ENCODE measurements around the gene VEGFA.

Gene VEGFA

DNA sequence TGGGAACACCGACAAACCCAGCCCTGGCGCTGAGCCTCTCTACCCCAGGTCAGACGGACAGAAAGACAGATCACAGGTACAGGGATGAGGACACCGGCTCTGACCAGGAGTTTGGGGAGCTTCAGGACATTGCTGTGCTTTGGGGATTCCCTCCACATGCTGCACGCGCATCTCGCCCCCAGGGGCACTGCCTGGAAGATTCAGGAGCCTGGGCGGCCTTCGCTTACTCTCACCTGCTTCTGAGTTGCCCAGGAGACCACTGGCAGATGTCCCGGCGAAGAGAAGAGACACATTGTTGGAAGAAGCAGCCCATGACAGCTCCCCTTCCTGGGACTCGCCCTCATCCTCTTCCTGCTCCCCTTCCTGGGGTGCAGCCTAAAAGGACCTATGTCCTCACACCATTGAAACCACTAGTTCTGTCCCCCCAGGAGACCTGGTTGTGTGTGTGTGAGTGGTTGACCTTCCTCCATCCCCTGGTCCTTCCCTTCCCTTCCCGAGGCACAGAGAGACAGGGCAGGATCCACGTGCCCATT lies 15.3 kb downstream of the VEGFA start:
- Histone ChIP-seq H2AFZ (ENCODE audit: low read length) (no peak overlapping the region), H2BK5ac (ENCODE audit: low read length) (no peak overlapping the region), H2AK5ac (ENCODE audit: low read depth, low read length) (no peak overlapping the region), H3K18ac (ENCODE audit: low read length) (no peak overlapping the region), H3K4me2 (ENCODE audit: insufficient read depth, low read length, poor library complexity, severe bottlenecking) (no peak overlapping the region), H3K9ac (ENCODE audit: low read depth, low read length, poor library complexity) (no peak overlapping the region), H4K91ac (ENCODE audit: low read depth, low read length, poor library complexity) (no peak overlapping the region), H3K27me3 (ENCODE audit: control insufficient read depth in 3 of 3, insufficient read depth in 3 of 3, low read depth in 1 of 3, low read length in 3 of 3) (no peaks in the 10 kb centered on the region), H4K8ac (ENCODE audit: low read depth, low read length) (no peak overlapping the region), H3K23ac (ENCODE audit: low read depth, low read length, poor library complexity) (no peak overlapping the region), H3K27ac (replicated peaks; ENCODE audit: low read length) (no peak overlapping the region), H3K4me3 (ENCODE audit: low read length in 2 of 2) (peak overlapping the region in 1 of 2 donors; percentile 38), H2BK12ac (ENCODE audit: low read length) (no peak overlapping the region), H3K4ac (ENCODE audit: low read length) (no peak overlapping the region), H2BK15ac (ENCODE audit: low read length) (no peak overlapping the region), H2BK120ac (ENCODE audit: low read depth, low read length) (no peak overlapping the region), H3K79me1 (ENCODE audit: low read depth, low read length) (peaks cover 4% of the 10 kb centered on the region), H3K9me3 (replicated peaks in 1 of 2; ENCODE audit: control insufficient read depth in 2 of 2, insufficient read depth in 1 of 2, low read depth in 1 of 2, low read length in 2 of 2) (no peaks in the 10 kb centered on the region), H3K14ac (ENCODE audit: low read length) (no peak overlapping the region), H3K4me1 (ENCODE audit: control insufficient read depth in 2 of 2, insufficient read depth in 1 of 2, low read depth in 1 of 2, low read length in 2 of 2) (no peaks in the 10 kb centered on the region), H3K36me3 (replicated peaks in 1 of 2; ENCODE audit: control insufficient read depth in 2 of 2, insufficient read depth in 2 of 2, low read length in 2 of 2) (peaks cover 37 to 55% of the 10 kb centered on the region in 2 donors)
- no peak for DNase-seq (ENCODE audit: low spot score)
- no CpG with 5 or more reads among the region's 14 CpGs for WGBS, 2 donors (ENCODE audit: extremely low coverage in 2 of 2, insufficient read length in 2 of 2, insufficient replicate concordance in 1 of 2)

DNA sequence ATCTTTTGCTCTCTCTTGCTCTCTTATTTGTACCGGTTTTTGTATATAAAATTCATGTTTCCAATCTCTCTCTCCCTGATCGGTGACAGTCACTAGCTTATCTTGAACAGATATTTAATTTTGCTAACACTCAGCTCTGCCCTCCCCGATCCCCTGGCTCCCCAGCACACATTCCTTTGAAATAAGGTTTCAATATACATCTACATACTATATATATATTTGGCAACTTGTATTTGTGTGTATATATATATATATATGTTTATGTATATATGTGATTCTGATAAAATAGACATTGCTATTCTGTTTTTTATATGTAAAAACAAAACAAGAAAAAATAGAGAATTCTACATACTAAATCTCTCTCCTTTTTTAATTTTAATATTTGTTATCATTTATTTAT lies 15.9 kb downstream of the VEGFA start:
- DNase-seq (ENCODE audit: low spot score), result no peak
- Histone ChIP-seq H3K9ac (ENCODE audit: low read depth, low read length, poor library complexity) (no peak overlapping the region), H4K91ac (ENCODE audit: low read depth, low read length, poor library complexity) (no peak overlapping the region), H3K79me1 (ENCODE audit: low read depth, low read length) (peaks cover 4% of the 10 kb centered on the region), H3K14ac (ENCODE audit: low read length) (no peak overlapping the region), H3K4me1 (ENCODE audit: control insufficient read depth in 2 of 2, insufficient read depth in 1 of 2, low read depth in 1 of 2, low read length in 2 of 2) (no peaks in the 10 kb centered on the region), H2AK5ac (ENCODE audit: low read depth, low read length) (no peak overlapping the region), H4K8ac (ENCODE audit: low read depth, low read length) (no peak overlapping the region), H2BK5ac (ENCODE audit: low read length) (no peak overlapping the region), H3K23ac (ENCODE audit: low read depth, low read length, poor library complexity) (no peak overlapping the region), H3K27ac (replicated peaks; ENCODE audit: low read length) (no peak overlapping the region), H3K36me3 (replicated peaks in 1 of 2; ENCODE audit: control insufficient read depth in 2 of 2, insufficient read depth in 2 of 2, low read length in 2 of 2) (peaks cover 34 to 50% of the 10 kb centered on the region in 2 donors), H2BK15ac (ENCODE audit: low read length) (no peak overlapping the region), H3K27me3 (ENCODE audit: control insufficient read depth in 3 of 3, insufficient read depth in 3 of 3, low read depth in 1 of 3, low read length in 3 of 3) (no peaks in the 10 kb centered on the region), H2BK12ac (ENCODE audit: low read length) (no peak overlapping the region), H3K4me3 (ENCODE audit: low read length in 2 of 2) (no peak overlapping the region), H2AFZ (ENCODE audit: low read length) (no peak overlapping the region), H3K4ac (ENCODE audit: low read length) (no peak overlapping the region), H3K4me2 (ENCODE audit: insufficient read depth, low read length, poor library complexity, severe bottlenecking) (no peak overlapping the region), H3K18ac (ENCODE audit: low read length) (no peak overlapping the region), H3K9me3 (replicated peaks in 1 of 2; ENCODE audit: control insufficient read depth in 2 of 2, insufficient read depth in 1 of 2, low read depth in 1 of 2, low read length in 2 of 2) (no peaks in the 10 kb centered on the region), H2BK120ac (ENCODE audit: low read depth, low read length) (no peak overlapping the region)
- WGBS, 2 donors (ENCODE audit: extremely low coverage in 2 of 2, insufficient read length in 2 of 2, insufficient replicate concordance in 1 of 2), result no CpG with 5 or more reads among the region's 3 CpGs

DNA sequence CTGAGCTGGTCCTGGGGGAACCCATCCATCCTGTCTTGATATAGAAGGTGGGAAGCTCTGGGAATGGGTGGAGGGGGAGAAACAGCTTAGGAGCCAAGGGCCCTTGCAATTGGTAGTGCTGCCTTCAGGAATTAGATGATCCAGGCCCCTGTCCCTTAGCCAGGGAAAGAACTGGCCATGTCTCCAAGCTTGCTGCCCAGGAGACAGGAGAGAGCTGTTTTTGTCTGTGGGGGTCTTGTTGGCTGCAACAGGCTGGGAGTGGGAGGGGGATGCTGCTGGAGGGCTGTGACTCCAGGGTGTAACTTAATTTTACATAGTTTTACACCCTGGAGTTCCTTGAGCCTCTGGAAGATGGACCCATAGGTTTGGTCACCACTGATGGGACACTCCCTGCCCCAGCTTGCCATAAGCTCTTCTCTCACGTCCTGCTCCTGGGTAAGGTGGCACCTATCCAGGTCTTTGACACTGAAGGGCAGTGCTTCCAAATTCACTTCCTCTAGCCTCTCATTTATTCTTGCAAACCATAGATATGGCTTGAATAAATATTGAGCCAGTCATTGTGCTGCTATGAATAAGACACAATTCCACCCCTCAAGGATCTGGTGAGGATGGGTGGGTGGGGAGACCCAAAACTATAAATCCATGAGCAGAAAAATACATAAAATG lies 16.8 kb downstream of the VEGFA start:
- Histone ChIP-seq H4K91ac (ENCODE audit: low read depth, low read length, poor library complexity) (no peak overlapping the region), H3K79me1 (ENCODE audit: low read depth, low read length) (peaks cover 1% of the 10 kb centered on the region), H3K27ac (replicated peaks; ENCODE audit: low read length) (no peak overlapping the region), H3K4me2 (ENCODE audit: insufficient read depth, low read length, poor library complexity, severe bottlenecking) (no peak overlapping the region), H2BK15ac (ENCODE audit: low read length) (no peak overlapping the region), H2BK5ac (ENCODE audit: low read length) (no peak overlapping the region), H3K4me3 (ENCODE audit: low read length in 2 of 2) (no peak overlapping the region), H3K18ac (ENCODE audit: low read length) (no peak overlapping the region), H3K14ac (ENCODE audit: low read length) (no peak overlapping the region), H3K9ac (ENCODE audit: low read depth, low read length, poor library complexity) (no peak overlapping the region), H3K4ac (ENCODE audit: low read length) (no peak overlapping the region), H2AFZ (ENCODE audit: low read length) (no peak overlapping the region), H2BK120ac (ENCODE audit: low read depth, low read length) (no peak overlapping the region), H3K4me1 (ENCODE audit: control insufficient read depth in 2 of 2, insufficient read depth in 1 of 2, low read depth in 1 of 2, low read length in 2 of 2) (no peaks in the 10 kb centered on the region), H3K27me3 (ENCODE audit: control insufficient read depth in 3 of 3, insufficient read depth in 3 of 3, low read depth in 1 of 3, low read length in 3 of 3) (peaks cover 0 to 7% (median 0%) of the 10 kb centered on the region in 3 experiments), H2BK12ac (ENCODE audit: low read length) (no peak overlapping the region), H3K9me3 (replicated peaks in 1 of 2; ENCODE audit: control insufficient read depth in 2 of 2, insufficient read depth in 1 of 2, low read depth in 1 of 2, low read length in 2 of 2) (no peaks in the 10 kb centered on the region), H3K23ac (ENCODE audit: low read depth, low read length, poor library complexity) (no peak overlapping the region), H3K36me3 (replicated peaks in 1 of 2; ENCODE audit: control insufficient read depth in 2 of 2, insufficient read depth in 2 of 2, low read length in 2 of 2) (peaks cover 29 to 41% of the 10 kb centered on the region in 2 donors), H4K8ac (ENCODE audit: low read depth, low read length) (no peak overlapping the region), H2AK5ac (ENCODE audit: low read depth, low read length) (no peak overlapping the region)
- WGBS, 2 donors (ENCODE audit: extremely low coverage in 2 of 2, insufficient read length in 2 of 2, insufficient replicate concordance in 1 of 2), result no CpG with 5 or more reads among the region's 1 CpG
- DNase-seq (ENCODE audit: low spot score), result no peak

DNA sequence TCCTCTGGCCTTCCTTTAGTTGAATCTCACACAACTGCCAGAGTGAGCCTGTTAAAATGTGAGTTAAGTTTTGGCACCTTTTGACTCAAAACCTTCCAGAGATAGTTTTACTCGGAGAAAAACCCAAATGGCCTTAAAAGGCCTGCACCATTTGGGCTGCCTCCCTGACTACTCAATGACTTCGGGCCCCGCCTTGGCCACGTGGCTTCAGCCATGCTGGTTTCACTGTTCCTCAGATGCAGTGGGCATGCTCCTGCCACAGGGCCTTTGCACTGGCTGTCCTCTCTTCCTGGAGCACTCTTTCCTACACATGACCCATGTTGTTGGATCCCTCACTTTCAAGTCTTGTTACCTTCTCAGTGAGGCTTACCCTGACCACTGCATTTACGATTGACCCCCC lies 18.3 kb downstream of the VEGFA start:
- Histone ChIP-seq H2BK12ac (ENCODE audit: low read length) (no peak overlapping the region), H3K4me1 (ENCODE audit: control insufficient read depth in 2 of 2, insufficient read depth in 1 of 2, low read depth in 1 of 2, low read length in 2 of 2) (no peaks in the 10 kb centered on the region), H2BK120ac (ENCODE audit: low read depth, low read length) (no peak overlapping the region), H3K23ac (ENCODE audit: low read depth, low read length, poor library complexity) (no peak overlapping the region), H3K4ac (ENCODE audit: low read length) (no peak overlapping the region), H3K79me1 (ENCODE audit: low read depth, low read length) (no peaks in the 10 kb centered on the region), H3K18ac (ENCODE audit: low read length) (no peak overlapping the region), H2AK5ac (ENCODE audit: low read depth, low read length) (no peak overlapping the region), H2BK5ac (ENCODE audit: low read length) (no peak overlapping the region), H3K9me3 (replicated peaks in 1 of 2; ENCODE audit: control insufficient read depth in 2 of 2, insufficient read depth in 1 of 2, low read depth in 1 of 2, low read length in 2 of 2) (no peaks in the 10 kb centered on the region), H2BK15ac (ENCODE audit: low read length) (no peak overlapping the region), H2AFZ (ENCODE audit: low read length) (no peak overlapping the region), H3K14ac (ENCODE audit: low read length) (no peak overlapping the region), H3K36me3 (replicated peaks in 1 of 2; ENCODE audit: control insufficient read depth in 2 of 2, insufficient read depth in 2 of 2, low read length in 2 of 2) (peaks cover 18 to 26% of the 10 kb centered on the region in 2 donors), H4K91ac (ENCODE audit: low read depth, low read length, poor library complexity) (no peak overlapping the region), H3K4me3 (ENCODE audit: low read length in 2 of 2) (peak overlapping the region in 1 of 2 donors; percentile 27), H3K27me3 (ENCODE audit: control insufficient read depth in 3 of 3, insufficient read depth in 3 of 3, low read depth in 1 of 3, low read length in 3 of 3) (peaks cover 0 to 11% (median 0%) of the 10 kb centered on the region in 3 experiments), H3K9ac (ENCODE audit: low read depth, low read length, poor library complexity) (no peak overlapping the region), H3K4me2 (ENCODE audit: insufficient read depth, low read length, poor library complexity, severe bottlenecking) (no peak overlapping the region), H3K27ac (replicated peaks; ENCODE audit: low read length) (no peak overlapping the region), H4K8ac (ENCODE audit: low read depth, low read length) (no peak overlapping the region)
- DNase-seq (ENCODE audit: low spot score), result no peak
- no CpG with 5 or more reads among the region's 5 CpGs for WGBS, 2 donors (ENCODE audit: extremely low coverage in 2 of 2, insufficient read length in 2 of 2, insufficient replicate concordance in 1 of 2)
